Activated effector memory CD4-positive, alpha-beta T cell treated with Interleukin-2 at 50 U/mL for 16 hours (primary cell): ENCODE results near the gene MN1.

Experiments
- DNase-seq: peaks from one replicate; pipeline ENCODE4 v3.0.0-alpha.2; 2020

The MN1 gene

GRCh38 chr22:27782088-27782487, 19.5 kb downstream of the MN1 start:
- no peak for DNase-seq

GRCh38 chr22:27780161-27780575, 21.4 kb downstream of the MN1 start:
- DNase-seq, result no peak

GRCh38 chr22:27779643-27780042, 21.9 kb downstream of the MN1 start:
- DNase-seq, result no peak

- DNase-seq, result no peak
Measured at GRCh38 chr22:27778294-27779090, 23.1 kb downstream of the MN1 start.

DNA sequence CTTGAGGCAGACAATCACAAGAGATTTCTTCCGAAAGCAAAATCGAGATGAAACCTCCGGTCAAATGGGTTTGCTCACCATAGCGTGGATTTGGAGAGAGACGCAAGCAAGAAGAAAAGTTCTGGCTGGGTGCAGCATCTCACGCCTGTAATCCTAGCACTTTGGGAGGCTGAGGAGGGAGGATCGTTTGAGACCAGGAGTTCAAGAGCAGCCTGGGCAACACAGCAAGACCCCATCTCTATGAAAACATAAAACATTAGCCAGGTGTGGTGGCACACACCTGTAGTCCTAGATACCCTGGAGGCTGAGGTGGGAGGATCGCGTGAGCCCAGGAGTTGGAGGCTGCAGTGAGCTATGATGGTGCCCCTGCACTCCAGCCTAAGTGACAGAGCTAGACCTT, 24.4 kb downstream of the MN1 start:
- no peak for DNase-seq

GRCh38 chr22:27776650-27776958, 25.0 kb downstream of the MN1 start:
- DNase-seq, result no peak

DNA sequence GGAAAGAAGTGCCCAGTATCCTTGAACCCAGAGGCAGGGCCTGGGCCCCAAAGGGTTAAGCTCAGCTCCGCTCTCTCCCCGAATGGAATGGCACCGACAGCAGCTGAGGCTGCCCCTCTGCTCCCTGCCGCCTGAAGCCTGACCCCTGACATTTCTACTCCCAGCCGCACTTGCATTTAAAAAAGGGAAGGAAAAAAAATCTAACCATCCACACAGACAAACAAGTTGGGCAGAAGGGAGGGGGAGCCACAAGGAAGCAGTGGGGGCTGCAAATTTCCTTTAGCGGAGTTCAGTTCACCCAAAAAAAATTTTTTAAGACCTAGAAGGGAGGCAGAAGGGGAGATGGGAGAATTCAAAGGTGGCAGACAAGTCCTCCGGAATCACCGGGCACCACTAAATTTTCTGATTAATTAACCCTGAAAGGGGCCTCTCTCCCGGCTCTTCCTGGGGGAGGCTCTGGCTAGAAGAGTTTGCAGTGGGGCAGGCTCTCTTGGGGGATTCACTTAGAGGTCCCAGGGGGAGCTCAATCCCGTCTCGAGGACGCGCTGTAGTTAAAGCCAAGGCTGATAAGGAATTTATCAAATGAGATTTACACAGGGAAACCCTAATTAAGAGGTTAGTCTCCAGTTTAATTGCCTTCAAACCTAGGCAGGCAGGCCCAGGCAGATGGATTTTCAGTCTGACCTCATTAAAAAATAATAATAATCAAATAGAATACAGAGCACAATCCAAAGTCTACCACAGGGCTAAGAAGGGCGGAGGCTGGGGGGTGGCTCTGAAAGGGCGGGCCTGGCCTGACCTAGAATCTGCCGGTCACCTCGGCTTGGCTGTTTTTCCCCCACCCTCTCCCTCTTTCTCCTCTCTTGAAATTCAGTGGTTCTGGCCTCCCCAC, 25.6 kb downstream of the MN1 start:
- no peak for DNase-seq

DNA sequence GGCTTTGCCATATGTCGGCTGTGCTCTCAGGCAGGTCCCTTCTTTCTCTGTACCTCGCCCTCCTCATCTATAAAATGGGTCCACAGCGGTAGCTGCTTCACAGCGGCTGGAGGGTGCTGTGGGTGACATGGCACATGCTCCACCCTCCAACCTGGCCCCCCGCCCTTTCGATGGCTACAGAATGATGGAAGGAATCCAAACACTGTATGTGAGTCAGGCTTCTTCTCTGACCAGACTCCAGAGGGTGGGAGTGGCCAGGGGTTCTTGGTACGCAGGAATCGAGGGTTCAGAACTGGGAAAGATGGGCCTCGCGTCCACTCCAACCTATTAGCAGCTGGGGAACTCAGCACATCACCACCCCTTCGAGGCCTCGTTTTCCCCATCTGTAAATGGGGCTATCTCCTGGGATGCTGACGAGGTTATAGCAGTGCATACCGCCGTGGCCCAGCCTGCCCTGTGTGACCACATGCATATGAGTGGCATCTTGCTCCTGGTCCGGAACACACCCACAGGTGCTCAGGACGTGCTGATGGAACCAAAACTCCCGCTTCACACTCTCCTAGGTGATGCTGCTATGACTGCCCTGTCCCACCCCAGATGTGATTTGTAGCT, 26.4 kb downstream of the MN1 start:
- DNase-seq, result no peak

DNA sequence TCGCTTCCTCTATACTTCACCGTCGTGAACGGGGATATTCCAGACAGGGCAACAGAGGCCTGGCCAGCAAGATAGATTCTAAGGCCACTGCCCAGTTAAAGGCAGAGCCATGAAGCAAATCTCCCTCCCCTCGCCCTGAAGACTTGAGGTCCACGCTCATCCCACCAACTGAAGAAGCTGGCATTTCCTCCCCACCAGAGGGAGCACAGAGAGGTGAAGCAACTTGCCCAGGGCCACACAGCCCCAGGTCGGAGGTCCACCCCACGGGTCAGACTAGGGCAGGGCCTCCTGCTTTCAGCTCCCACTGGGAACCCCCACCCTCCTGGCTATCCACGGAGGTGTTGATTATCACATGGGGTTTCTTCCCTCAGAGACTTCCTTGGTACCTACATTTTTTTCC, 27.4 kb downstream of the MN1 start:
- DNase-seq, result no peak

GRCh38 chr22:27772984-27773498, 28.5 kb downstream of the MN1 start:
- no peak for DNase-seq

DNA sequence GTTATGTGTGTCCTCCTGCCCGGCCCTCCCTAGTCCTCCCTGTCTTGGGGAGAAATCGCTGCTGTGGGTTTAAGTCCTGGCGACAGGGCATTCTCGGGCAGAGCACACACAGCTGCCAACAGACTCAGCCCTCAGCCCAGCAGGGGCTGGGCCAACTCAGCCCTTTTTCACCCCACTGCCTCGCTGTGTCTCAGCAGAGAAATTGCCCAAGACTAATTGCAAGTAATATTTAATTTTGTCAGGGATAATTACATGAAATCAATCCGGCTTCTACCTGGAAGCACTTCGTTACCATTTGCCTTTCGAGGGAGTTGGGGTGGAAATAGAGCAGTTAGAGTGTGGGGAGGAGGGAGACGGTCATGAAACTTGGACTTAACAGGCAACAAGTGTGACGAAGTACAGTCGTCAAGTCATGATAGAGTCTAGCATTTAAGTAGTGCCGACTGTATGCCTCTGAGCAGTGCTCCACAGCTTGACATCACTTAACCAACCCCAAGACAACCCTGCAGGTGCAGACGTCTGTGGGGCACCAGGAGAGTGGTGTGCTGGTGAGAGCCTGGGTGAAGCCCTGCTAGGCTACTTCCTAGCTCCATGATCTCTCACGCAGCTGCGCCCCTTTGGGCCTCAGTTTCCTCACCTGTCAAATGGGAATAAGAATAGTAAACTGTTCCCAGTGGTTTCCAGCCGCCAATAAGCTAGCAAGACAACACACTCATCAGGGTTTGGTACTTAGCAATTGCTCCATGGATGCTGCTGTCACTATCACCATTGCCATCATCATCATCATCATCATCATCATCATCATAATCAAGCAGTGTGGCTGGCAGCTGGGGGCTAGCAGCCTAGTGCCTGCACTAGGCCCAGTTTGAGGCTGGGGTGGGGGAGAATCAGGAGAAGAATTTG, 29.2 kb downstream of the MN1 start:
- no peak for DNase-seq

DNA sequence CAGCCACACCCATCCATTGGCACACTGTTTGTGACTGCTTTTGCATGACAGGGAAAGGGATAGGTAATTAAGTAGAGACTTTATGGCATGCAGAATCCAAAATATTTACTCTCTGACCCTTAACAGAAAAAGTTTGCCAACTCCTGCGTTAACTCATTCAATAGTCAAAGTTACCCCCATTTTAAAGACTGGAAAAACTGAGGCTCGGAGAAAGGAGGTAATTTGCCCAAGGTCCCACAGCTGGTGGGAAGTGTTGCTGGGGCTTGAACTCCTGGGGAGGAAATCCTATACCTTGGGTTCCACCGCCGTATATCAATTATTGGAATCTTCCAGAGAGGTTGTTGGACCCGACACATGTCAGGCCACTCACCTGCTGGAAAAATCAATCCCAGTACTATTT, 29.9 kb downstream of the MN1 start:
- no peak for DNase-seq

GRCh38 chr22:27769012-27769411, 32.5 kb downstream of the MN1 start:
- DNase-seq, result no peak

- DNase-seq, result no peak
Measured at GRCh38 chr22:27768027-27768653, 33.4 kb downstream of the MN1 start.

GRCh38 chr22:27766679-27767078, 34.9 kb downstream of the MN1 start:
- DNase-seq, result no peak

GRCh38 chr22:27765706-27766291, 35.8 kb downstream of the MN1 start:
- no peak for DNase-seq

DNA sequence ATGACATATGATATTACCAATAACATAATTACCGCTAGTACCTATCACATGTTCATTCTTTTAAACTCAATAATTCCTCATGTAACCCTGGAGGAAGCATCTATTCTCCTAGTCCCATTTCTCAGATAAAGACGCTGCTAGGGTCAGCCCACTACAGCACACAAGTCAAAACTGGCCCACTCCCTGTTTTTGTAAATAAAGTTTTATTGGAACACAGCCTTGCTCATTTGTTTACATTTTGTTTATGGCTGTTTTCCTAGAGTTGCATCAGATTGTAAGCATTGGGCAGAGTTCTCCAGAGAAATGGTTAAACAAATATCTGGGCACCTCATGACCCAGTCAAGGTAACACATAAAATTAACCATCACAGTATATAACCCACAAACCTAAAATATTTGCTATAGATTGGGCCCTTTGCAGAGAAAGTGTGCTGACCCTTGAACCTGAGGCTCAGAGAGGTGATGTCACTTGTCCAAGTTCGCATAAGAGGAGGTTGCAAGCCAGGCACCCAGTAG, 36.8 kb downstream of the MN1 start:
- DNase-seq, result no peak

DNA sequence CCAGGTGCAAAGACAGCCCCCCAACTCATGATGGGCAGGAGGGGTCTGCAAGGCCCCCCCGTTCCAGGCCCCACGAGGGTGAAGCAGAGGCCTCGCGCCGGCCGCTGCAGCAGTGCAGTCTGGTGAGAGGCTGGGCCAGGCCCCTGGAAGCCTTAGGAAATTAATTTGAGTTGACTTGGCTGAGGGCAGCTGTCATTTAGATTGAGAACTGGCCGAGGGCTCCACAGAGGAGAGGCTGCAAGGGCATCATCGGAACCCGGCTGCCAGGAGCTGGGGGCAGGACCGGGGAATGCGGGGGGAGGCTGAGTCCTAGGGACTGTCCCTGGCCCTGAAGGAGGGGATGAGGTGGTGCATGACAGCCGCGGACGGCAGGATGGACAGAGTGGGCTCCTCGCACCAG, 39.9 kb downstream of the MN1 start:
- no peak for DNase-seq

- no peak for DNase-seq
Measured at GRCh38 chr22:27761000-27761399, 40.6 kb downstream of the MN1 start.

- DNase-seq, result no peak
Measured at GRCh38 chr22:27760474-27760873, 41.1 kb downstream of the MN1 start.

- no peak for DNase-seq
Measured at GRCh38 chr22:27757928-27758525, 43.5 kb downstream of the MN1 start.
